Measurements from ENCODE around the gene LAMA1.

Gene LAMA1

GRCh38 chr18:7048081-7048480 is 69.5 kb downstream of the LAMA1 start:
- no peak for DNase-seq

GRCh38 chr18:7047336-7047735 is 70.3 kb downstream of the LAMA1 start:
- DNase-seq: no peak

DNA sequence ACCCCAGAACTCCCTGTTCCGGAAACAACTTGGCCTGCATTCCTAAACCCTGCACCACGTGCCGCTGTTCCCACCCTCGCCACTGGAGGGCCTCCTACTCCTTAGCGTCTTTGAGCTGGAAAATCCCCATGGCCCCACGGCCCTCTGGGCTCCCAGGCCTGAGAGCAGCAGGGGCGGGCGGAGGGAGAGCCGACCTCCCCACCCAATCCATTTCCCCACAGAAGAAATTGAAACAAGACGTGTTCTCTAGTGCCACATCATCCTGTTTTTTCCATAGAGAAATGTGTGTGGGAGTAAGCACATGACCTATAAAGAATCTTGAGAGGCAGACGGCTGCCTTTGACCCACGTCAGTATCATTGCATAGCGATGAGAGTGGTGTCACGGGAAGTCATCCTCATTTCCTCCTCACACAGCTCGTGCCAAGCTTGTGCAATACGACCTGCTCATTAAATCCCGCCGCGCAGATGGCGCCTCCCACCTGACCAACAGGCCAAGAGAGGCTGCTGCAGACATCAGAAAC is 79.2 kb downstream of the LAMA1 start:
- peak; percentile 80 for DNase-seq

DNA sequence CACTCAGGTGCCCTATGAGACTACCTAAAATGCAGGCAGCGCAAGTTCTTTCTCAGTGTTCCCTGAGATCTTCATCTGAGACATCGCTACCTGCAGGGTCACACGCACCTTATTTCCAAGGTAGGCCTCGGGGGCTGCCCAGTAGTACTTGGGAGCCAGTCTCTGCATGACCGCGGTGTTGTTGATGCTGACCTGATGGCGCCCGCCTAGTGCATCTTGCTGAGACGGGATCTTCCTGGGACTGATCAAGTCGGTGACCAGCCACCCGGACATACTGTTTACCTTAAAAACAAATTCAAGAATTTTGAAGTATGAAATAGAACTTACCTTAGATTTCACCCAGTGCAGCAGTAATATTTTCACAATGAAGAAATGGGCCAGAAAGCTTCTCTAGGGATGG is 80.1 kb downstream of the LAMA1 start:
- DNase-seq: no peak

- DNase-seq: no peak
Measured at GRCh38 chr18:7035807-7036206, 81.8 kb downstream of the LAMA1 start.

DNA sequence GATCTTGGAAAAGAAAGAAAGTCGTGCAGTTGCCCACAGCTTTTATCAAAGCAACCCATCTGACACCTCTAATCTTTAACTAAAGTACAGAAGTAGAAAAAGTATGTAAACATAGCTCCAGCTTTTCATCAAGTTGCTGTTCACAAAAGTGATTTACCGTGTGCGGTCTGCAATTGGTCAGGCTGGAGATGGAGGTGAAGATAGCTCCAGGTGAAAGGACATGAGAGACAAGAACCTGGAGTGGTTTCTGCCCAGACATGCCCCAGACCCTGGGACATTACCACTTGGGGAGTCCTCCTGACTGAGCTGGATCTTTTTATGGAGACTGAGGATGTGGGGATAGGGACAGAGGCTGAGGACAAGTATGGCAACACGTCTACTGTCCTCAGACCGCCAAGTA is 82.7 kb downstream of the LAMA1 start:
- no peak for DNase-seq

DNA sequence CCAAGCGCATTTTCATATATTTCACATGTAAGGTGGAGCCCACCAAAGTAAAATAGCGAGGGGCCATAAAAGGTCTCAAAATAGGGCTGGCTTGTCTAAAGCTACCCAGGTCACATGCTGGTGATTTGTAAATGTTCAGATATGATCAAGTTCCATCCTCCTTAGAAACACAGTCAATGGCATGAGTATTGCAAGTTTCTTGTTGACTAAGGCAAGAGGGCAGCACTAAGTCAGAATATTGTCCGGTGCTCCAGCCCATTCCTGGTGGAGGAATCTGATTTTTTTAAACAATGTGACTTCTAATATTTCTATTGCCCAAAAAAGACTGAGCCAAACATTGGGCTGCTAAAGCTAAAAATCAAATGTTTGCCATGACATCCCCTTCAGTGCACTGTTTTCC is 85.1 kb downstream of the LAMA1 start:
- DNase-seq: no peak

DNA sequence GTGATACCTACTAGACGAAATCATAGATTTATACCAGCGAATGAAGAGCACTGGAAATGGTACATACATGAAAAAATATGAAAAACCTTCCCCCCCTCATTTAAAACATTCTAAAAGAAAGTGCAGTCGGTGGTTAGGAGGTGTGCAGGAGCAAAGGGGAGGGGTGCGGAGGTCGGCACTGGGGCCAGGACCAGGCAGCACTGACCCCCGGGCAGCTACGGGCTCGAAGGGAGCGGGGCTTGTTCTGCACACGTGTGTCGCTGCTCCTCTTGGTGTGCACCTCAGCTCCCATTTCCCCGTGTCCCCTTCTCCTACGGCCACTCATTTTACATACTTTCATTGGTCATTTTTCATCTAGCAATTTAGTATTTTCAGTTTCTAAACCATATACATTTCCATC is 89.0 kb downstream of the LAMA1 start:
- no peak for DNase-seq

DNA sequence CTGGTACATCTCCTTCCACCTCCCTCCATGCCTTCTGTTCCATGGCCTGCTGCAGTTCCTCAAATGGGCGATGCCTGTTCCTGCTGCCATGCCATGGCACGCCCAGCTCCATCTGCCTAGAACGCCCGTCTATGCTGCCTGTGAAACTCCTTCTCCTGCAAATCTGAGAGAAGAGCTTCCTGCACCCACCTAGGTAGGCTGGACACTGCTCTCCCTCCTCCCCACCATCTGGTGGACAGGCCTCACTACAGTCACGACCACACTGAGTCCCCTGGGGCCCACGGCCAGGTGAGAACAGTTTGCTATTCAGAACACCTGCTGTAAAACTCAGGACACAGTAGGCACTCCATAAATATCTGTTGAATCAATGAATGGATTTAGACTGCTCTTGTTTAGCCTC is 92.4 kb downstream of the LAMA1 start:
- no peak for DNase-seq

- no peak for DNase-seq
Measured at GRCh38 chr18:7023581-7023980, 94.0 kb downstream of the LAMA1 start.

DNA sequence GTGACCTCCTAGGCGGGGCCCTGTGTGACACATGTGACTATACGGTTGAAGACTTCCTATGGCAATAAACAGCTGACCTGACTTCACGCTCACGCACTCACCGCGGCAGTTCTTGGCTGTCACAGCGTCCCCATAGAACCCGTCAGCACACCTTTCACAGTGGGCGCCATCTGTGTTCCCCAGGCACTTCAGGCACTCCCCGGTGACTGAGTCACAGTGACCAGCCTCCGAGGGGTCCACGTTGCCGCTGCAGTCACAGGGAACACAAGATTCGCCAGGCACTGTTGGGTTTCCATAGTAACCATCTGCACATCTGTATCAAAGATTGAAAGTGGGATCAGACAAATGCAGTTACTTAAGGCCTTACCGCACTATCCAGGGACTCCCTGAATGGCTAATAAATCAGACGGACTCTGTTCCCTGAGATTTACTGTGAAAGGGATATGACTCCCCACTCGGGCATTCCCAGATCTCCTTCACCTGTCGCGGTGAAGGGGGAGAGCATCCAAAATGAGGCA is 94.5 kb downstream of the LAMA1 start:
- no peak for DNase-seq

DNA sequence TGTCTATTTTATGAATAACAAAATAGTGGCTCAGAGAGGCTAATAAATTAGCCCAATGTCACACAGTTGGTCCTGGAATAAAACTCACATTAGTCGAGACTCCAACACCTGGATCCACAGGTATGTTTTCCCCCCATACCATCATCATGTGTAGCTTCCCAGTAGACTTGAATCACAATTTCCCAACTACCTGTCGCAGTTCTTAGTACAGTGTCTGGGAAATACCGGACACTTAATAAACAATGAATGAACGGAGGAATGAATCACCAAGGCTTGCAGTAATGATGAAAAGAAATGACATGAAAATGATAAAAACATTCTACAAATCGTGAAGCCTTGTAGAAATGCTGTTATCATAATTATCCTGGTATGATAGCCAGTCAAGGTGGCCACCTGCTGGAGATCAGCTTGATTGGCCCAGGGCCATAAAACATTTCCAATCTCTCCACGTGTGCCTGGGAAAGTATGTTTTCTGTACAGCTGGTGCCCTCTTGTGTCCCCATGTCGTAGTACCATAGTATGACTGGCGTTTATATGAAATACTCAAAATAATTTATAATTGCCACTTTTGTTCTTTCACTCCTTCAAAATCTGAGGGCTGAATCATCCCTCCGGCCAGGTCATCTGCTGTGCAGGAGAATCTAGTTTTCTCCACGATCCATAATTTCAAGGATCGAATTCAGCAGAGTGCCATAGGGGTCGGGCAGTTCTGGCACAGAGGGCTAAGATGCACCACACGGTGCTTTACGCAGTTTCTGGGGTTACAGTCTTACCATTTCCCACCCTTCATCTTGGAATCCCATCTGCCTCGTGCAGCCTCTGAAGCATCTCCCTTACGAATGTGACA is 95.4 kb downstream of the LAMA1 start:
- peak; percentile 87 for DNase-seq

DNA sequence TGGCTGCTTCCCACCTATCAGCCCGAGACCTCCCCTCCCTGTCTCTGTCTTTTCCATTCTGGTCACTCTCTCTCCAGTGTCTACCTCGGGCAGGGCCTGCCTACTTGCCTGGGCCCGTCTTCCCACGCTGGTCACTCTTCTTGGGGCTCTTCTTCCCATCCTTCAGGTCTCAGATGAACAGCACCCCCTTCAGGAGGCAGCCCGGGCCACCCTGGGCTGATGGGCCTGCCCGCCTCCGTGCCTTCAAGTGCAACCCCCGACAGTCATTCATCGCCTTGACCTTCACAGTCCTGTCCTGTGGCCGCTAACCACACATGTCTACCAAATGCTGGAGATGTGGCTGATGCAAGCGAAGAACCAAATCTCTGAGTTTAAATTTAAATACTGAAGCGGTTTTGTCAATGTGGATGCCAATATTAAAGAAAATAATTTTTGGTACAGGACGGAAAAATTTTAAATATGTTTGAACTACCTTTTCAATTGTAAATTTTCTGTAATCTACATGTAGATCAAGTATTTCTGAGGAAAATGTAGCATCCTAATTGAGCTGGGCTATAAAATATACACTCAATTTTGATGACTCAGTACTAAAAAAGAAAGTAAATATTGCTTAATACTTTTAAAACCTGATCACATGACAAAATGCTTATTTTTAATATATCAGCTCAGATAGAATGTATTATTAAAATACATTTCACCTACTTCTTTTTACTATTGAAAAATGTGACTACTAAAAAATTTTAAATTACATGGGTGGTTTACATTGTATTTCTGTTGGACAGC is 96.4 kb downstream of the LAMA1 start:
- no peak for DNase-seq

DNA sequence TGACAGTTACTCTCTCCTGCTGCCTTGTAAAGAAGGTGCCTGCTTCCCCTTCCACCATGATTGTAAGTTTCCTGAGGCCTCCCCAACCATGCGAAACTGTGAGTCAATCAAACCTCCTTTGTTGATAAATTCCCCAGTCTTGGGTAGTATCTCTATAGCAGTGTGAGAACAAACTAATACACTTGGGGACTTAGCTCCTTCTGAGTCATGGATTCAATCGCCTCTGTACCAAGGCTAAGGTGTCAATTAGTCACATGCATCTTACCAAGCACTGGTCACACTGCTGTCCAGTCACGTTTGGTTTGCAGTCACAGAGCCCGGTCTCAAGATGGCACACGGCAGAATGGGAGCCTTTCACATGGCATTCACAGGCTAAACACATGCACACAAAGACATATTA is 100.6 kb downstream of the LAMA1 start:
- DNase-seq: no peak

DNA sequence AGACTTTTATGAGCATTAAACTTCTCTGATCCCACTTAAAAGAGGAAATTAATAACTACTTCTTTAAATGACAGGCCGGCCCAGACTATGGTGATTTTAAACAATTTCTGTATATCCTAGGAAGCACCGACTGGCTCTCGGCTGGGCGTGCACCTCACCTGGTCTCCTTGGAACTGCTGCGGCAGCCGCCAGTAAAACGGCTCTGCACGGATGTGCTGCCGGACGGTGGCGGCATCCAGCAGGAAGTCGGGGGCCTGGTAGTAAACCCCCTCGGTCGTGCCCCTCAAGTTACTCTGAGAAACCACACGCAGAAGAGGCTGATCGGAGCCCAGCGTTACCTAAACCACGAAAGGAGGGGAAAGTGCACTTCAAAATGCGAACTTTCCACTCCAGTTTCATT is 106.5 kb downstream of the LAMA1 start:
- no peak for DNase-seq

DNA sequence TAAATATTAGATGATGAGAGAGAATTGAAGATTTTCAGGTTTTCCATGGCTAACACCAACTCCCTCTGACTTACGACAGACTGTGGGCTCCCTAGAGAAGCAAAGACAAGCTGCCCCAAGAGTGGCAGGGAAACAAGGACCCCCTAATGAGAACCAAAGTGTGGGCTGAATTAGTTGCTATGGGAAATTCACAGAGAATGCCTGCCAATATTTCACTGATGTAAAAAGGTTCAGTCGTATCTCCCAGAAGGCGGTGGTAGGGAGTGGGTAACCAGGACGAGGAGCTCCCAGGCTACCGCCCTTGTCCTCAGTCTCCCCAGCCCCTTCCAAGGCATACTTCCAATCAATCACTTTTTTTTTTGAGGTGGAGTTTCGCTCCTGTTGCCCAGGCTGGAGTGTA is 113.6 kb downstream of the LAMA1 start:
- DNase-seq: no peak

GRCh38 chr18:7002107-7002506 is 115.5 kb downstream of the LAMA1 start:
- peak; percentile 24 for DNase-seq

- peak; percentile 40 for DNase-seq
Measured at GRCh38 chr18:7000484-7001096, 117.0 kb downstream of the LAMA1 start.

DNA sequence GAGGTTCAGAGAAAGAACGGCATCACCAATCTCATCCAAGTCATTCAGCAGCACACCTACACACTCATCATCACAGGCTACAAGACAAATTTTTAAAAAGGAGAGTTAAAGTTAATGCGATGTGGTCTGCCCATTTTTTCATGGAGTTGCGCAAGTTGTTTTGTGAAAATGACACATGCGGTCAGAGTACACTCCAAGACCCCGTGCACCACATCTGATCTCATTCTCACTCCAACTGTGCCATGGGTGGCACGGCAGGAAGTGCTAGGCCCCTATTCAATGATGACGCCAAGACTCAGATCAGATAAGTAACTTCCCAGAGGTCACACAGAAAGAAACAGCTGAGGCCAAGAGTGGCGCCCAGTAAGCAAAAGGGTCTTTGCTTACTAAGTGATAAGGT is 119.8 kb downstream of the LAMA1 start:
- no peak for DNase-seq

DNA sequence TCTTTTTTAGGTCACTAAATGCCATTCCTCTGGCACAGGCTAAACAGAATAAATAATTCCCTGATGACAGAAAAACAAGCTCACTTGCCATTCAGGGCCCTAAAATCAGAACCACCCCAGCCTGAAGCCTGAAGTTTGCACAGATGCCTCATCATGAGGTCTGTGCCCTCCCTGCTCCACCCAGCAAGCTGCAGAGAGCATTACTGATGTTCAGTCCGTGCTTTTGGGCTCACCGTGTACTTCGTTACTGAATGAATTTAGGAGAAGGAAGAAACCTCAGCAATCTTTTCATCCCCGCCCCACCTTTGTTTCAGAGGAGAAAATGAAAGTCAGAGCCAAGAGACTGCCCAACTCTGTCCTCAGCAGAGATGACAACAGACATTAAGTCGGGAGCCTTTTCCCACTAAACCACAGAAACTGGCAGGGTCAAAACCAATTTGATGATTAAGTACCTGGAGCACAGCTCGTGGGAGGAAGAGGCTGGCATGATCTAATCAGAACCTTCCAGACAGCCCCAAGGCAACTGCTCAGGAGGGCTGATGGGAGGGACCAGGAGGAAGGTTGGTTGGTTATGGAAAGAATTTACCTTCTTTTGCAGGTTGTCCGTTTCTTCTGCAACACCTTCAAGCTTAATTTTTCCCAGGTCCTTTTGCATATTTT is 122.7 kb downstream of the LAMA1 start:
- no peak for DNase-seq

- DNase-seq: no peak
Measured at GRCh38 chr18:6994056-6994770, 123.4 kb downstream of the LAMA1 start.

DNA sequence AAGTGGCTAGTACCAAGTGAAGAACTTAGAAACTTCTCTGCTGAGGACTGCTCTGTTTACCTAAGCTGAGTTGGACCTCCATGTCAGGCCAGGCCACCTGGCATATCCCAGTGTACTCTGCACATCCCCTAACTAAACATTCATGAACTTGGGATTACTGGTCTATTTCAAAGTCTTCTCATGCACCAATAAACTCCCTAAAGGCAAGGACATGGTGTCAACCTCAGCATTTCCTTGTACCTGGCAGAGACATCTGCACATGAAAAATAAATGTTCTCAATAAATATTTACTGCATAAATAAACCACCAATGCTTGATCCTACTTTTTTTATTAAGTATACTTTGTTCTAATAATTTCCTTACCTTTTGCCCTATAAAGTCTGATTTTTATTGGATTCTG is 124.8 kb downstream of the LAMA1 start:
- no peak for DNase-seq

All from NCI-H748 treated with DMSO at 0.1 percent for 48 hours (cell line).